H9 (cell line): ENCODE results near the gene SLCO3A1. TPM values are rescaled to one million over a fixed set of nuclear protein-coding genes. Genes with fewer than 3 reads are reported as not detected.

Experiments used
- DNase-seq: peaks from one replicate; pipeline ENCODE4 v3.0.0-alpha.2; 2017
- H2AFZ ChIP-seq: one replicate; pipeline ENCODE4 v1.6.1; 2013; ENCODE audit warnings: mild to moderate bottlenecking, low read length, control low read depth, moderate library complexity
- H2AK5ac ChIP-seq: 2 replicates; pipeline ENCODE4 v1.6.1; 2013; ENCODE audit warnings: low read length, control low read depth, mixed read lengths; ENCODE audit not compliant: insufficient read length
- H2BK120ac ChIP-seq: one replicate; pipeline ENCODE4 v1.6.1; 2013; ENCODE audit warnings: low read depth, mild to moderate bottlenecking, low read length, control low read depth, inconsistent platforms; ENCODE audit not compliant: poor library complexity, severe bottlenecking
- H2BK12ac ChIP-seq: 2 replicates; pipeline ENCODE4 v1.6.1; 2013; ENCODE audit warnings: low read length, control low read depth, mixed read lengths, low read depth; ENCODE audit not compliant: insufficient read length
- H2BK15ac ChIP-seq: 2 replicates; pipeline ENCODE4 v1.6.1; 2013; ENCODE audit warnings: low read depth, low read length, control low read depth
- H2BK20ac ChIP-seq: one replicate; pipeline ENCODE4 v1.6.1; 2013; ENCODE audit warnings: low read depth, mild to moderate bottlenecking, low read length, control low read depth, inconsistent platforms; ENCODE audit not compliant: poor library complexity, severe bottlenecking
- H2BK5ac ChIP-seq: 2 replicates; pipeline ENCODE4 v1.6.1; 2013; ENCODE audit warnings: low read length, control low read depth, mixed read lengths; ENCODE audit not compliant: insufficient read length
- H3K14ac ChIP-seq: 2 replicates; pipeline ENCODE4 v1.6.1; 2013; ENCODE audit warnings: low read length, control low read depth; ENCODE audit not compliant: insufficient read depth
- H3K18ac ChIP-seq: 2 replicates; pipeline ENCODE4 v1.6.1; 2013; ENCODE audit warnings: low read depth, mild to moderate bottlenecking, mixed read lengths, low read length, control low read depth; ENCODE audit not compliant: insufficient read length
- H3K23ac ChIP-seq: 2 replicates; pipeline ENCODE4 v1.6.1; 2013; ENCODE audit warnings: low read length, control low read depth, mixed read lengths, low read depth; ENCODE audit not compliant: insufficient read length
- H3K23me2 ChIP-seq: 2 replicates; pipeline ENCODE4 v1.6.1; 2013; ENCODE audit warnings: low read depth, mild to moderate bottlenecking, mixed read lengths, low read length, control low read depth; ENCODE audit not compliant: insufficient read length, poor library complexity, severe bottlenecking
- H3K27ac ChIP-seq: 2 replicates; pipeline ENCODE4 v1.5.1; 2013; ENCODE audit warnings: low read length, control low read depth, mixed read lengths, low read depth; ENCODE audit not compliant: insufficient read length
- H3K27me3 ChIP-seq: 2 replicates; pipeline ENCODE4 v1.6.1; 2013; ENCODE audit warnings: low read length, control low read depth, inconsistent platforms; ENCODE audit not compliant: insufficient read depth
- H3K4ac ChIP-seq: 2 replicates; pipeline ENCODE4 v1.6.1; 2013; ENCODE audit warnings: low read depth, mild to moderate bottlenecking, control low read depth, inconsistent platforms, low read length, moderate library complexity
- H3K4me1 ChIP-seq: 2 replicates; pipeline ENCODE4 v1.6.1; 2013; ENCODE audit warnings: low read length, control low read depth, inconsistent platforms; ENCODE audit not compliant: insufficient read depth
- H3K4me2 ChIP-seq: 2 replicates; pipeline ENCODE4 v1.6.1; 2013; ENCODE audit warnings: low read length, control low read depth, mixed read lengths; ENCODE audit not compliant: insufficient read length, insufficient read depth
- H3K56ac ChIP-seq: 2 replicates; pipeline ENCODE4 v1.6.1; 2013; ENCODE audit warnings: low read depth, mild to moderate bottlenecking, mixed read lengths, low read length, control low read depth; ENCODE audit not compliant: insufficient read length
- H3K79me1 ChIP-seq: 2 replicates; pipeline ENCODE4 v1.6.1; 2013; ENCODE audit warnings: low read depth, mild to moderate bottlenecking, moderate library complexity, low read length, control low read depth, inconsistent platforms; ENCODE audit not compliant: insufficient read depth, poor library complexity, severe bottlenecking
- H3K79me2 ChIP-seq: 2 replicates; pipeline ENCODE4 v1.6.1; 2013; ENCODE audit warnings: low read length, control low read depth, inconsistent platforms; ENCODE audit not compliant: insufficient read depth
- H3K9ac ChIP-seq: 2 replicates; pipeline ENCODE4 v1.6.1; 2013; ENCODE audit warnings: low read length, control low read depth, mixed read lengths; ENCODE audit not compliant: insufficient read length; ENCODE audit errors: extremely low read depth
- H3K9me3 ChIP-seq: one replicate; pipeline ENCODE4 v1.6.1; 2013; ENCODE audit warnings: low read depth, low read length, inconsistent platforms; ENCODE audit not compliant: control insufficient read depth
- H3T11ph ChIP-seq: one replicate; pipeline ENCODE4 v1.6.1; 2013; ENCODE audit warnings: mild to moderate bottlenecking, low read length, control low read depth, inconsistent platforms
- H4K20me1 ChIP-seq: one replicate; pipeline ENCODE4 v1.6.1; 2013; ENCODE audit not compliant: control insufficient read depth, insufficient read length, insufficient read depth
- H4K5ac ChIP-seq: 2 replicates; pipeline ENCODE4 v1.6.1; 2013; ENCODE audit warnings: low read depth, mild to moderate bottlenecking, mixed read lengths, low read length, control low read depth; ENCODE audit not compliant: insufficient read length
- H4K8ac ChIP-seq: replicated peaks from 2 replicates; pipeline ENCODE4 v1.6.1; 2013; ENCODE audit warnings: low read length, control low read depth, mixed read lengths, low read depth; ENCODE audit not compliant: insufficient read length
- H4K91ac ChIP-seq: 2 replicates; pipeline ENCODE4 v1.6.1; 2013; ENCODE audit warnings: low read depth, mild to moderate bottlenecking, moderate library complexity, mixed read lengths, low read length, control low read depth; ENCODE audit not compliant: insufficient read length
- H3K27ac Mint-ChIP-seq, 3 experiments: 2 replicates in 2 of 3; 3 replicates in 1 of 3; pipeline ENCODE4 v1.8.0; 2020 to 2021; ENCODE audit warnings: mixed read lengths in 3 of 3, mild to moderate bottlenecking in 1 of 3, moderate library complexity in 1 of 3
- H3K27me3 Mint-ChIP-seq: 2 replicates; pipeline ENCODE4 v1.8.0; 2021; ENCODE audit warnings: low read depth, mild to moderate bottlenecking, moderate library complexity, mixed read lengths
- H3K36me3 Mint-ChIP-seq, 3 experiments: 2 replicates in 2 of 3; 3 replicates in 1 of 3; pipeline ENCODE4 v1.8.0; 2020 to 2021; ENCODE audit warnings: low read depth in 3 of 3, mixed read lengths in 3 of 3; ENCODE audit not compliant: insufficient read depth in 1 of 3
- H3K4me1 Mint-ChIP-seq, 2 experiments: 2 replicates each; pipeline ENCODE4 v1.8.0; 2020; ENCODE audit warnings: mixed read lengths in 2 of 2
- H3K4me3 Mint-ChIP-seq, 2 experiments: 2 replicates in 1 of 2; 3 replicates in 1 of 2; pipeline ENCODE4 v1.8.0; 2020 to 2021; ENCODE audit warnings: mild to moderate bottlenecking in 2 of 2, mixed read lengths in 2 of 2, moderate library complexity in 1 of 2
- H3K9me3 Mint-ChIP-seq, 2 experiments: 2 replicates in 1 of 2; 3 replicates in 1 of 2; pipeline ENCODE4 v1.8.0; 2020; ENCODE audit warnings: mild to moderate bottlenecking in 2 of 2, mixed read lengths in 2 of 2, moderate library complexity in 1 of 2
- WGBS: extraction: QIAGEN DNeasy Blood & Tissue Kit; methylation state at CpG from one replicate; pipeline ENCODE4 v1.1.7; 2013; ENCODE audit warnings: missing lambda C conversion rate, low lambda C conversion rate, mixed read lengths; ENCODE audit not compliant: insufficient read length; ENCODE audit errors: extremely low coverage; 5-methylcytosine and 5-hydroxymethylcytosine counted together
- total RNA-seq: library from RNA; stranded (reverse); gene quantifications from 2 replicates; pipeline ENCODE4 v1.2.1, GENCODE V29; 2021
- TF ChIP-seq, protein P1 (sequence below): fragments of 200-600 bp; sonication (generic); conservative IDR thresholded peaks from 3 replicates; pipeline ENCODE4 v1.8.0; 2021; ENCODE audit warnings: antibody characterized with exemption, mild to moderate bottlenecking

Gene SLCO3A1
- total RNA-seq, 1 experiment from 2014 or later: 9.4 TPM

DNA sequence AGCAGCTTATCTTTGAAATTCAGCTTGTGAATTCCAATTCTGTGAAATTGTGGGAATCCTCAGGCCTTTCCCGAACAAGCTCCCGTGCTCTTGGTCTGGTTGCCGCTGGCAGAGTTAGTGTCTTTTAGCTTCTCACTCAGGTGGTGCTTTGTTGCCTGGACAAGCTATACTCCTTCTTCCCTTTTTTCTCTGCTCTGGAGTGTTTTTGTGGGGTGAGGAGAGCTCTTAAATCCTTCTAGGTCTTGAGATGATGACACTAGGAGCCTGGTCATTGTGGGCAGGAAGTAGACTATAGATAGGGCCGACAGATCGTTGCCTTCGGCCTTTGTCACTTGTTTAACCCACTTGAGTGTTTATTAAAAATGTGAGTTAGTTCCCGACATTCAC is 93.8 kb downstream of the SLCO3A1 start:
- H3K4me1 ChIP-seq: peaks cover 6% of the 10 kb centered on the region; the same call in 1 of the 2 replicates
- Mint-ChIP-seq H3K27ac (peak overlapping the region; percentile 86 to 97 (median 97)), H3K36me3 (peaks cover 0 to 4% (median 3%) of the 10 kb centered on the region in 3 experiments; a peak in 2 of 7 replicates), H3K4me3 (no peak overlapping the region), H3K27me3 (no peaks in the 10 kb centered on the region), H3K4me1 (peaks cover 65 to 71% of the 10 kb centered on the region in 2 experiments), H3K9me3 (no peaks in the 10 kb centered on the region)
- no peak overlapping the region for H3K4ac ChIP-seq
- H2BK12ac ChIP-seq: no peak overlapping the region
- H4K5ac ChIP-seq: no peak overlapping the region
- no peak overlapping the region for H2BK15ac ChIP-seq
- H3K56ac ChIP-seq: no peak overlapping the region
- H4K91ac ChIP-seq: peak overlapping the region; percentile 4
- no peak overlapping the region for H3K27ac ChIP-seq
- H3K79me1 ChIP-seq: peaks cover 3% of the 10 kb centered on the region
- no peak for DNase-seq
- no peak overlapping the region for H3K4me2 ChIP-seq
- no peak overlapping the region for H3K23ac ChIP-seq
- H4K20me1 ChIP-seq: no peaks in the 10 kb centered on the region
- H3K27me3 ChIP-seq: no peaks in the 10 kb centered on the region
- H3K79me2 ChIP-seq: no peaks in the 10 kb centered on the region; the same call in 1 of the 2 replicates
- H3K14ac ChIP-seq: peak overlapping the region; percentile 9; the same call in 1 of the 2 replicates
- H2AFZ ChIP-seq: no peak overlapping the region
- no peak overlapping the region for H2AK5ac ChIP-seq
- H2BK20ac ChIP-seq: no peak overlapping the region
- no peak overlapping the region for H3K9ac ChIP-seq
- no peak overlapping the region for H4K8ac ChIP-seq
- H3K23me2 ChIP-seq: no peaks in the 10 kb centered on the region
- H2BK120ac ChIP-seq: no peak overlapping the region
- no peak overlapping the region for H2BK5ac ChIP-seq
- peak overlapping the region; percentile 55 for H3K18ac ChIP-seq
- no peak overlapping the region for H3T11ph ChIP-seq
- no peaks in the 10 kb centered on the region for H3K9me3 ChIP-seq
- TF ChIP-seq, protein P1, sequence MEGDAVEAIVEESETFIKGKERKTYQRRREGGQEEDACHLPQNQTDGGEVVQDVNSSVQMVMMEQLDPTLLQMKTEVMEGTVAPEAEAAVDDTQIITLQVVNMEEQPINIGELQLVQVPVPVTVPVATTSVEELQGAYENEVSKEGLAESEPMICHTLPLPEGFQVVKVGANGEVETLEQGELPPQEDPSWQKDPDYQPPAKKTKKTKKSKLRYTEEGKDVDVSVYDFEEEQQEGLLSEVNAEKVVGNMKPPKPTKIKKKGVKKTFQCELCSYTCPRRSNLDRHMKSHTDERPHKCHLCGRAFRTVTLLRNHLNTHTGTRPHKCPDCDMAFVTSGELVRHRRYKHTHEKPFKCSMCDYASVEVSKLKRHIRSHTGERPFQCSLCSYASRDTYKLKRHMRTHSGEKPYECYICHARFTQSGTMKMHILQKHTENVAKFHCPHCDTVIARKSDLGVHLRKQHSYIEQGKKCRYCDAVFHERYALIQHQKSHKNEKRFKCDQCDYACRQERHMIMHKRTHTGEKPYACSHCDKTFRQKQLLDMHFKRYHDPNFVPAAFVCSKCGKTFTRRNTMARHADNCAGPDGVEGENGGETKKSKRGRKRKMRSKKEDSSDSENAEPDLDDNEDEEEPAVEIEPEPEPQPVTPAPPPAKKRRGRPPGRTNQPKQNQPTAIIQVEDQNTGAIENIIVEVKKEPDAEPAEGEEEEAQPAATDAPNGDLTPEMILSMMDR: no peak; the same call in 2 of the 3 replicates
- no CpG with 5 or more reads among the region's 7 CpGs for WGBS
